Activated naive CD8-positive, alpha-beta T cell treated with anti-CD3 and anti-CD28 coated beads, Interleukin-2, amount 50 U/mL, for 24 hours (primary cell): ENCODE measurements around the gene KRT73.

Source experiments
- ATAC-seq: fragments of 150-1000 bp; cut with Tn5 transposase; one replicate; pipeline ENCODE4 v1.10.0; 2021
- DNase-seq: peaks from one replicate; pipeline ENCODE4 v3.0.0; 2021
- H3K27ac Mint-ChIP-seq: one replicate; pipeline ENCODE4 v1.8.0; 2021; ENCODE audit warnings: mild to moderate bottlenecking, mixed read lengths
- H3K27me3 Mint-ChIP-seq: one replicate; pipeline ENCODE4 v1.8.0; 2021; ENCODE audit warnings: mixed read lengths
- H3K36me3 Mint-ChIP-seq: one replicate; pipeline ENCODE4 v1.8.0; 2021; ENCODE audit warnings: low read depth, mixed read lengths
- H3K4me1 Mint-ChIP-seq: one replicate; pipeline ENCODE4 v1.8.0; 2021; ENCODE audit warnings: mixed read lengths
- H3K4me3 Mint-ChIP-seq: one replicate; pipeline ENCODE4 v1.8.0; 2021; ENCODE audit warnings: mild to moderate bottlenecking, moderate library complexity, mixed read lengths
- H3K9me3 Mint-ChIP-seq: one replicate; pipeline ENCODE4 v1.8.0; 2021; ENCODE audit warnings: mixed read lengths

KRT73 gene

DNA sequence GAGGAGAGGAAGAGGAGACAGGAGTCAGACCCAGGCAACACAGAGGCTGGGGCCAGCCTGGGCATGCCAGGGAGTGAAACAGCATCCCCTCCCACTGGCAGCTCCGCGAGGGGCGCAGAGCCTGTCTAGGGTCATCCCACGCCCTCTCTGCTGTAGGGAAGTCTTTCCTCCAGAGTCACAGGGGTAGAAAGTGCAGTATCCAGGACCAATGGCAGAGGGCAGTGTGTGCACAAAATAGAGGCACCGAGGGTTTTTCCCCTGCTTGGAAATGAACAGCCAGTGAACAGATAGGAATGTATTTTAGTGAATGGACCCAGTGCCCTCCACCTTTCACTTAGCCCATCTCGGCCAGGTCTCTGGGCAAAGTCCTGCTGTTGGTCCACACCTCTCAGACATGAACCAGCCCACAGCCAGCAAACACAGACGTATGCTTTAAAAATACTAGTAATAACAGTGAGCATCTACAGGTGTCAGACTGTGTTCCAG is 35.3 kb downstream of the KRT73 start:
- peak; percentile 68 for DNase-seq
- Mint-ChIP-seq H3K4me1 (peaks cover 30% of the 10 kb centered on the region), H3K36me3 (no peaks in the 10 kb centered on the region), H3K27ac (no peak overlapping the region), H3K4me3 (no peak overlapping the region), H3K9me3 (no peaks in the 10 kb centered on the region), H3K27me3 (no peaks in the 10 kb centered on the region)
- peak; percentile 70 for ATAC-seq

DNA sequence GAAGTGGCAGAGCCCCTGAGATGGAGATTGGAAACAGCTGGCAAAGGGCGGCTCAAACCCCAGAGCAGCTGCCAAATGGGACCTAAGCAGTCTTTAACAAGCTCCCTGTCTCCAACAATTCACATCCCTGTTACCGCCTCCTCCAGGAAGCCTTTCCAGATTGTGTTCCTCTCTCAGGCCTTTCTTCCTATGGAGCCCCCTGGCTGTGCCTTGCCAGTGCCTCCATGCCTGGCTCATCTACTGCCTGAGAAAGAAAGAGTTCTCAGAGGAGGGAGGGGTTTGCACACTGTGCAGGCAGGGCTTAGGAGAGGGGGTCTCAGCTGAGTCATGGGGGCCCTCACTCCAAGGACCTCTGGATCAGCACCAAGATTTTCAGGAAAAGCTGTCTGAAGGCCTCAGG is 35.9 kb downstream of the KRT73 start:
- no peak overlapping the region for H3K4me3 Mint-ChIP-seq
- H3K4me1 Mint-ChIP-seq, result peaks cover 30% of the 10 kb centered on the region
- DNase-seq (no peak), ATAC-seq (no peak)
- no peaks in the 10 kb centered on the region for H3K36me3 Mint-ChIP-seq
- no peaks in the 10 kb centered on the region for H3K9me3 Mint-ChIP-seq
- no peak overlapping the region for H3K27ac Mint-ChIP-seq
- no peaks in the 10 kb centered on the region for H3K27me3 Mint-ChIP-seq

DNA sequence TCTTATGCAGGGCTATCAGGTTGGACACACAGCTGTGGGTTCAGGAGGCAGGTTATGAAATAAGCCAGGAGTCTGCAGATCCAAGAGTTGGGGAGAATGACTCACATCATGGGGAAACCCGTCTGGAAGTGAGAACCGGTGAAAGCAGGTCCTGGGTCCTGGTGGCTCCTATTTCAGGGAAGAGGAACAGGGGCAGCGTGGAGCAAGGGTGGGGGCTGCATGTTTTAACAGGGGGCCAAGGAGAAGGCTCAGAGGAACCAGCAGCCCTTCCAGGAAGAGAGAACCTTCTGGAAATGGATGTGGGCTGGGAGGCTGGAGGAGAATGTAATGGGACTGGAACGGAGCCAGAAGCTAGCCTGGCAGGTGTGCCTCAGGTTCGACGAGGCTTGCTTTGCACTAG is 36.9 kb downstream of the KRT73 start:
- H3K9me3 Mint-ChIP-seq, result no peaks in the 10 kb centered on the region
- no peak overlapping the region for H3K27ac Mint-ChIP-seq
- ATAC-seq (no peak), DNase-seq (no peak)
- H3K4me1 Mint-ChIP-seq, result peaks cover 23% of the 10 kb centered on the region
- no peak overlapping the region for H3K4me3 Mint-ChIP-seq
- H3K36me3 Mint-ChIP-seq, result no peaks in the 10 kb centered on the region
- no peaks in the 10 kb centered on the region for H3K27me3 Mint-ChIP-seq

DNA sequence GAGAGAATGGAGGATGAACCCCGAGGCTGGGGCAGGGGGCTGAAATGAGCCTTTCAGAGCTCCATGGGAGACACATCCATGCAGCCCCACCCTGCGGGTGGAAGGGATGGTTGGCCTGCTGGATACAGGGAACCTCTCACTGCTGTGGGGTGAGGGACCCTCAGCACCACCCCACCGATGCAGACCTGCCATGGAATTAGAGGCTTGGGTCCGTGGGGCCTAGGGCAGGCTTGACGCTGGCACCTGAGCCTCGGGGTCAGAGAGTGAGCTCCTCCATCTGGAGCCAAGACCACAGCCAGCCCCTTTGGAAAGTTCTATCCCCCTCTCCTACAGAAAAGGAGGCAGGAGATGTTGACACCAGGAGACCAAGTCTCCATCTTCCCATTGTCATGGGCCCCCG is 37.3 kb downstream of the KRT73 start:
- Mint-ChIP-seq H3K4me3 (no peak overlapping the region), H3K27me3 (no peaks in the 10 kb centered on the region), H3K4me1 (peaks cover 19% of the 10 kb centered on the region), H3K9me3 (no peaks in the 10 kb centered on the region), H3K27ac (no peak overlapping the region), H3K36me3 (no peaks in the 10 kb centered on the region)
- no peak for DNase-seq
- ATAC-seq, result no peak

DNA sequence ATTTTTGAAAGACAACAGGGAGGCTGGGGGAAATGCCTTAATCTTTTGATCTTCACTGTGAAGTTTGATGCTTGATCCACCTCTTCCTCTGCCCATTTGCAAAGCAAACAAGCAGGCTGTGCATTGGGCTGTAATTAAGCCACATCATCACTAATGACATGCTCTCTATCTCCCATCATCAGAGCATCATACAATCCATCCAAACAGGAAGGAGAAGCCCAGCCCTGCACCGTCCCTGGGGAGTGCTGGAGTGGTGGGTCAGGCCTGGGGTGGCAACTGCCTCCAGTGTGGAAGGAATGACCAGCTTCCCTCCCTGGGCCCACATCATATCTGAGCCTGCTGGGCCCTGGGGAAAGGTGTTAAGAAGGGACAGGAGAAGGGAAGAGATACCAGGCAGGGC is 37.9 kb downstream of the KRT73 start:
- H3K4me3 Mint-ChIP-seq, result no peak overlapping the region
- no peaks in the 10 kb centered on the region for H3K27me3 Mint-ChIP-seq
- no peak overlapping the region for H3K27ac Mint-ChIP-seq
- no peak for DNase-seq
- H3K36me3 Mint-ChIP-seq, result no peaks in the 10 kb centered on the region
- ATAC-seq, result no peak
- H3K9me3 Mint-ChIP-seq, result no peaks in the 10 kb centered on the region
- H3K4me1 Mint-ChIP-seq, result peaks cover 15% of the 10 kb centered on the region

DNA sequence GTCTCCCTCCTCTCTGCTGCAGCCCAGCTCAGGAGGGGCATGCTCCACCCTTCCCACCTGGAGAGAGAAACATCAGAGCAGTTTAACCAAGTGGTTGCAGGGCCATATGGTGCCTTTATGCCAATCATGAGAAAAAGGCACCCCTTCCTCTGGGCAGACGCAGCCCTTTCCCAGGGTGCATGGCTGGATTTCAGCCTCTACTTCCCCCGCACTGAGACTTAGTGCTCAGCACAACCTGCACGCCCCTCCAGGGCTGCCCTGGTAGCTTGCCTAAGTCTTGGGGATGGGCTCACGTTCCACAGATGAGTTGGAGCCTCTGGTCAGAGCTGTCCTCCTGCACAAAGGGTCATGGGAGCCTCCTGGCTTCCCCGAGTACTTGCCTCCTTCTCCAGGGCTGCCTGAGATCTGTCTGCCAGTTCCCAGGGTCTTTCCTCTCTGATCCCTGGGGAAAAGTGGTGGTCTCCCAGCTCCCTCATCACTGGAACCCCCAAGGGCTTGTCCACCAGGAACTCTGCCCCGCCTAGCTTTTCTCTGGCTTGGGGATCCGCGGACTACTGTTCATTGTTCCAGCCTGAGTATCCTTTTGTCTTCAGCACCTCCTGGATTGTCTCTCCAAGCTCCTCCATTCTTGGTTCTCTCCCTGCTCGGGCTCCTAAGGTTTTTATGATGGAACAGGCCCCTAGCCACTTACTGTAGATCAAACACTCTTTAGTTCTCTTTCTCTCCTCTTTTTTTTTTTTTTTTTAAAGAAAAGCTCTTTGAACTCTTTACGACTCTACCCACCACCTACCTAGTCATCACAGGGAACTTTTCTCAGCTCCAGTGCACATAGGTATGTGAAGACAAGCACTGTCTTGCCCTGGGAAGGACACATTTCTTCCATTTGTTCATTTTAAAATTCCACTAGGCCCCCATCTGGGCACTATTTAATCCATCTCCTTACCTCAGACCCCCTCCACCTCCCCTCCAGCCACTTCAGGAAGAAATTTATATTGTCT is 38.6 kb downstream of the KRT73 start:
- Mint-ChIP-seq H3K4me1 (peaks cover 9% of the 10 kb centered on the region), H3K27ac (no peak overlapping the region), H3K36me3 (no peaks in the 10 kb centered on the region), H3K27me3 (no peaks in the 10 kb centered on the region), H3K4me3 (no peak overlapping the region), H3K9me3 (no peaks in the 10 kb centered on the region)
- ATAC-seq (no peak), DNase-seq (no peak)

DNA sequence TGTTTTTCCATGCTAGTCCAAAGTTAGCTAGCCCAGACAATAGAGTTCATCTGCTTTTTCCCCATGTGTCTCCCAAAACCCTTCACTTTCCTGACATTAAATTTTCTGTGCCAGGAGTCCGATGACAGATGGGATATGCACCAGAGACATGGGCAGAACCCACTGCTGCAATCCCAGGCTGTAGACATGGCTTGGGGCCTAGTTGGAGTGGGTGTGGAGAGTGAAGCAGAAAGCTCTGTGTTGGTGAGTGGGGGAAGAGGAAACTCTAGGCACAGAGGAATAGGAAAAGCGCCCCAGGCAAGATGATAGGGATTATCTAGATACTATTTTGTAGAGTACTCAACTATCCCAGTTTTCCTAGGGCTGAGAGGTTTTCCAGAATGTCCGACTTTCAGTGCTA is 39.9 kb downstream of the KRT73 start:
- Mint-ChIP-seq H3K4me1 (peaks cover 8% of the 10 kb centered on the region), H3K27me3 (no peaks in the 10 kb centered on the region), H3K9me3 (no peaks in the 10 kb centered on the region), H3K4me3 (no peak overlapping the region), H3K27ac (no peak overlapping the region), H3K36me3 (no peaks in the 10 kb centered on the region)
- DNase-seq (no peak), ATAC-seq (no peak)

DNA sequence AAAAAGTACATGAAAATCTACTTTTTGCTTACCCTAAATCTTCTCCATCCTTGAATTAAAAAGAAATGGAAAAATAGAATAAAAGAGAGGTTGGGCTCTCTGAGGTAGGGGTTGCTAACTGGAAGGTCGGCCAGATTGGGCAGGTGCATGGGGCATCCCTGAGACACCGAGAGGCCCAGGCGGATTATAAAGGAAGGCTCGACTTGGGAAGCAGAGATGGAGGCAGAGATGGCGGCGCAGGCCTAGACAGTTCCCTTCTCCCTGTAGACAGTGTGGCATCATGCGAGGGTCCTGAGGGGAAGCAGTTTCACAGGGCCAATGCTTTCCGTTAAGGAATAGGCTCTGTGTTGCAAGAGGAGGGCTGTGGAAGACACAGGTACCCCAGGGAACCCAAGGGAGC is 41.0 kb downstream of the KRT73 start:
- Mint-ChIP-seq H3K9me3 (no peaks in the 10 kb centered on the region), H3K4me1 (peaks cover 3% of the 10 kb centered on the region)
- ATAC-seq, result no peak

DNA sequence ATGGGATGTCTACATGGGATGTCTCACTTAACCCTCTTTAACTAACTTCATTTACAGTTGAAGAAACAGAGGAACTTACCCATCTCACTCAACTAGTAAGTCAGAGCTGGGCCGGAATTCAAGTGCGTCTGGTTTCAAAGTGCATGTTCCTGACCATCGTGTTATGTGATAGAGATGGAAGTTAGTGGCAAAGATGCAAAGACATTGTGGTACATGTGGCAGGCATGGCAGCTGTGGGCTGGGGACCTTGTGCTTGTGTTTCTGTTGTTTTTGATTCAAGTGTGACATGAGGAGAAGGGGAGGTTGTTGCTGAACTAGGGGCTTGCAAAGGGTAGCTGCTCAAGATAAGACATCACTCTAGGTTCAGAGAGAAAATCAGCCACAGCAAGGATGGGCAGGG is 42.4 kb downstream of the KRT73 start:
- DNase-seq (no peak), ATAC-seq (no peak)
- Mint-ChIP-seq H3K36me3 (no peaks in the 10 kb centered on the region), H3K4me1 (peaks cover 3% of the 10 kb centered on the region), H3K9me3 (no peaks in the 10 kb centered on the region), H3K4me3 (no peak overlapping the region), H3K27me3 (peaks cover 2% of the 10 kb centered on the region), H3K27ac (no peak overlapping the region)

More for the DNA sequence above, 41.0 kb downstream of the KRT73 start:
- no peak overlapping the region for H3K27ac Mint-ChIP-seq
- no peaks in the 10 kb centered on the region for H3K36me3 Mint-ChIP-seq
- H3K4me3 Mint-ChIP-seq, result no peak overlapping the region
- DNase-seq, result no peak
- H3K27me3 Mint-ChIP-seq, result peaks cover 2% of the 10 kb centered on the region

DNA sequence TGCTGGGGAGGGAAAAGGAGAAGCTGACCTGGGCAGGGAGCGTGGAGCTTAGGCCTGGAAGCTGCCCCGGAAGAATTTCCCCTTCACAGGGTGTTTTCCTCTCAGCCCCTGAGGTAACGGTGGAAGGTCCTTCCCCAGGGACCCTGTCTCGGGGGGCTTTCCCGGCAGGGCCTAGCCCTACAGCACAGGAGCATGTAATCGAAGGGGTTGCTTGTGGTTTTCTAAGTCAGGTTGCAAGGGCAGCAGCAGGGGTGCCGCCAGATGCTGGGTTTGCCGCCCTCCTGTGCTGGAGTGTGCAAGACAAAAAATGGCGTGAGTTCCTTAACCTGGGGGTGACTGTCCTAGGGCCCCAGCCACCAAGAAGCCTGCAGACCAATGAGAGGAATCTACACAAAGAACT is 43.1 kb downstream of the KRT73 start:
- Mint-ChIP-seq H3K9me3 (no peaks in the 10 kb centered on the region), H3K27ac (no peak overlapping the region), H3K4me1 (no peaks in the 10 kb centered on the region), H3K4me3 (no peak overlapping the region), H3K36me3 (no peaks in the 10 kb centered on the region), H3K27me3 (peaks cover 3% of the 10 kb centered on the region)
- ATAC-seq (no peak), DNase-seq (no peak)

DNA sequence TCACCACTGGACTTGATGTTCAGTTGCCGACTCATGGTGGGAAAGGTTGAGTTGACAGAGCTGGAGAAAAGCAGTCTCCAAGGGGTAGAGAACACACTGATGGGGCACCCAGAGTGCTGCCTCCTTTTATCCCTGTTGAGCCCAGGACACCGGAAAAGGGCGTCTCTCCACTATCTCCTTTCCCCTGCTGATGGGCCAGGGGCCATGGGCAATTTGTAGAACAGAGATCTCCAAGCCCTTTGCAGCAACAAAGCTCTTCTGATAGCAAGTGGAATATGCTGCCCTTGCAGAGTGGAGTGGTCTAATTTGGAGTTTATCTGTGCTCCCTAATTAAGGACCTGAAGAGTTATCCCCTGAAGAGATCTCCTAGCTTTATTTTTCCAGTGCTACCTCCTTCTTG is 44.6 kb downstream of the KRT73 start, which contains the start of gene KRT74:
Gene KRT74, minus strand, starts transcription at position 101 of the 400 bp plus-strand sequence. Its CDS starts 66 bp downstream, at position 35.
- Mint-ChIP-seq H3K9me3 (no peaks in the 10 kb centered on the region), H3K27me3 (peaks cover 5% of the 10 kb centered on the region), H3K36me3 (no peaks in the 10 kb centered on the region), H3K4me1 (no peaks in the 10 kb centered on the region), H3K4me3 (no peak within 1 kb of the TSS), H3K27ac (no peak within 1 kb of the TSS)
- no peak for DNase-seq
- ATAC-seq, result no peak

DNA sequence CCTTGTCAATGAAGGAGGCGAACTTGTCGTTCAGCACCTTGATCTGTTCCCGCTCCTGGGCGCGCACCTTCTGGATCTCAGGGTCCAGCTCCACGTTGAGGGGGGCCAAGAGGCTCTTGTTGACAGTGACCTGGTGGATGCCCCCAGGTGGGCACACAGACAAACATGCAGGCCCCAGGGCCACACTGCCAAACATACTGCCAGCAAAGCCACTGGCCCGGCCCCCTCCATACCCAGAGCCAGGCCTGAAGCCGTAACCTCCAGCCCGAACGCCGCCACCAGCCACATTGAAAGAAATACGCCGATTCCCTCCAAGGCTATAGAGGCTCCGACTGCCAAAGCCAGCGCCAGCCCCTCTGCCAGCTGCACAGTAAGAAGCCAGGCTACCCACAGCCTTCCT is 45.1 kb downstream of the KRT73 start:
- H3K27me3 Mint-ChIP-seq, result peaks cover 5% of the 10 kb centered on the region
- no peak overlapping the region for H3K27ac Mint-ChIP-seq
- ATAC-seq (no peak), DNase-seq (no peak)
- H3K4me1 Mint-ChIP-seq, result no peaks in the 10 kb centered on the region
- H3K9me3 Mint-ChIP-seq, result no peaks in the 10 kb centered on the region
- H3K4me3 Mint-ChIP-seq, result no peak overlapping the region
- no peaks in the 10 kb centered on the region for H3K36me3 Mint-ChIP-seq

DNA sequence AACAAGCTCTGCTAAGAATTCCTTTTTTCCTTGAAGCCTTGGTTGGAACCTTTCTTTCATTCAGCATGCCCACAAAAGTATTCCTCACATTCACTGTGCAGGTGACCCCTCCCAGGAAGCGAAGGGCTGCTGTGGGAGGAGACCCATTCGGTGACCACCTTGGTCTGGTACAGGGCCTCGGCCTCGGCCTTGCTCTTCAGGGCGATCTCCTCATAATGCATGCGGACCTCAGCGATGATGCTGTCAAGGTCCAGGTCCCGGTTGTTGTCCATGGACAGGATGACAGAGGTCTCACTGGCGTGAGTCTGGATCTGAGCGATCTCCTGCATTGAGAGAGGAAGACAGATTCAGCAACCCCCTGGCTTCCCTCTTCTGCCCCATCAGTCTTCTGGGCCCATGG is 47.8 kb downstream of the KRT73 start:
- no peak for DNase-seq

DNA sequence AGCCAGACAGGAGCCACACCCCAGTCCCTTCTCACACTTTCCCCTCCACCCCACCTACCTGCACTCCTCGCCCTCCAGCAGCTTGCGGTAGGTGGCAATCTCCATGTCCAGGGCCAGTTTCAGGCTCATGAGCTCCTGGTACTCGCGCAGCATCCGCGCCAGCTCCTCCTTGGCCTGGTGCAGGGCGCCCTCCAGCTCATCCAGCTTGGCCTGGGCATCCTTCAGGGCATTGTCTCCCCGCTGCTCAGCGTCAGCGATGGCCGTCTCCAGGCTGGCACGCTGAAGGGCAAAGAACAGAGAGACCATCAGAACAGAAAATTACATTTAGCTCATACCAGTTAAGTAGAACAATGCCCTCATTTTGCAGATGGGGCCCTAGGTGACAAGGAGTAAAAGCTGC is 50.2 kb downstream of the KRT73 start:
- no peaks in the 10 kb centered on the region for H3K36me3 Mint-ChIP-seq
- no peak overlapping the region for H3K27ac Mint-ChIP-seq
- no peak for DNase-seq
- peaks cover 4% of the 10 kb centered on the region for H3K4me1 Mint-ChIP-seq
- H3K9me3 Mint-ChIP-seq, result no peaks in the 10 kb centered on the region
- no peak overlapping the region for H3K4me3 Mint-ChIP-seq
- H3K27me3 Mint-ChIP-seq, result peaks cover 9% of the 10 kb centered on the region
- no peak for ATAC-seq

More for the DNA sequence above, 47.8 kb downstream of the KRT73 start:
- no peak overlapping the region for H3K27ac Mint-ChIP-seq
- H3K4me1 Mint-ChIP-seq, result peaks cover 4% of the 10 kb centered on the region
- no peak overlapping the region for H3K4me3 Mint-ChIP-seq
- no peak for ATAC-seq
- no peaks in the 10 kb centered on the region for H3K36me3 Mint-ChIP-seq
- no peaks in the 10 kb centered on the region for H3K9me3 Mint-ChIP-seq
- H3K27me3 Mint-ChIP-seq, result peaks cover 6% of the 10 kb centered on the region

DNA sequence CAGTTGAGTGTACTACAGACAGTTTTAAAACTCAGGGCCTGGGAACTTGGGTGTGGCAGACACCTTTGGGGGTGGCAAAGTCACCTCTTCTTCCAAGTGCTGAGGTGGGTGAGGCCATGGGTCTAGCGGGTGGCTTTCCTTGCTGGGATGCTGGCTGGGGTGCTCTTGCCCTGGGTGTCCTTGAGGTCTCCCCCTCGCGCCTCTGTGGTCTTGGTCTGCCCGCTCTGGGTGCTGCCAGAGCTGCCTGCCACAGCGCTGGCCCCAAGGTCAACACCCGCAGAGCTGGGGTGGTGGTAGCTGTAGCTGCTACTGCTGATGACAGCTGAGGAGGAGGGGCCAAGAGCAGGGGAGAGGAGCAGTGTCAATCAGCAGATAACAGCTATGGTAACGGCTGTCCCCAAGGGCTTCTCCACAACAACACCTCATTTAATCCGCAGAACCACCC is 51.5 kb downstream of the KRT73 start:
- H3K27ac Mint-ChIP-seq, result no peak overlapping the region
- peak; percentile 6 for DNase-seq
- no peaks in the 10 kb centered on the region for H3K9me3 Mint-ChIP-seq
- no peaks in the 10 kb centered on the region for H3K36me3 Mint-ChIP-seq
- peaks cover 4% of the 10 kb centered on the region for H3K4me1 Mint-ChIP-seq
- ATAC-seq, result no peak
- no peak overlapping the region for H3K4me3 Mint-ChIP-seq
- peaks cover 7% of the 10 kb centered on the region for H3K27me3 Mint-ChIP-seq
